HCT116 (cell line): Measurements from ENCODE around the gene RTF1. TPM values are rescaled to one million over a fixed set of nuclear protein-coding genes. Genes with fewer than 3 reads are reported as not detected.

ENCODE experiments used
- ATAC-seq: fragments of 200-7000 bp; cut with Tn5 transposase; 2 replicates; pipeline ENCODE4 v1.9.1; 2020; ENCODE audit warnings: mild to moderate bottlenecking, moderate library complexity
- BruUV-seq: library from RNA; stranded (reverse); fragments of 400-500 nt; replicated peaks from 2 replicates; lab custom pipeline; 2021; lab: Mats Ljungman, UMichigan
- CTCF ChIA-PET: fragments of 300-600 bp; sonication (Branson Sonifier 250); formaldehyde crosslinking; loops from one replicate; lab custom pipeline; 2021; ENCODE audit warnings: antibody characterized with exemption; lab: Charles Lee
- POLR2A ChIA-PET: fragments of 300-600, 350-600 bp; sonication (Branson Sonifier 250); formaldehyde crosslinking; loops from one replicate; lab custom pipeline; 2021; ENCODE audit warnings: antibody characterized with exemption; lab: Charles Lee
- RAD21 ChIA-PET, 2 experiments: fragments of 300-600 bp; sonication (Branson Sonifier 250); formaldehyde crosslinking; loops; one replicate each; lab custom pipeline; 2023; ENCODE audit warnings: low total read pairs in 2 of 2; ENCODE audit not compliant: uncharacterized antibody in 2 of 2, unreplicated experiment in 2 of 2, low non-redundant PET in 1 of 2; lab: Charles Lee
- DNase-seq: peaks from one replicate; pipeline ENCODE4 v3.0.0-alpha.2; 2010; ENCODE audit warnings: low read depth, low spot score
- H2AFZ ChIP-seq: fragments of 200-600 bp; shearing (Covaris generic), sonication (generic); 2 replicates; pipeline ENCODE4 v1.6.1; 2017; ENCODE audit warnings: low read depth, mixed run types, mixed read lengths, antibody characterized with exemption, low read length; ENCODE audit not compliant: poor library complexity, severe bottlenecking
- H3K27ac ChIP-seq: 2 replicates; pipeline ENCODE4 v1.5.1; 2012; ENCODE audit warnings: low read depth, low read length
- H3K27me3 ChIP-seq: fragments of 200-600 bp; sonication (generic); 2 replicates; pipeline ENCODE4 v1.6.1; 2016; ENCODE audit warnings: mixed run types, low read length, mixed read lengths; ENCODE audit not compliant: insufficient read depth
- H3K36me3 ChIP-seq, 2 experiments: fragments of 200-500 bp in 1 of 2; fragments of 200-600 bp in 1 of 2; sonication (Bioruptor generic) in 1 of 2; sonication (generic) in 1 of 2; 2 replicates each; pipeline versions ENCODE4 v1.5.1 to v1.6.1; 2014 to 2016; ENCODE audit warnings: low read length in 2 of 2, inconsistent platforms in 1 of 2, mixed read lengths in 1 of 2, mixed run types in 1 of 2; ENCODE audit not compliant: insufficient read depth in 2 of 2, control insufficient read depth in 1 of 2
- H3K4me1 ChIP-seq, 2 experiments: fragments of 200-600 bp in 1 of 2; sonication (generic) in 1 of 2; 2 replicates each; pipeline versions ENCODE4 v1.5.1 to v1.6.1; 2012 to 2017; ENCODE audit warnings: low read length in 2 of 2, inconsistent platforms in 1 of 2, mild to moderate bottlenecking in 1 of 2, mixed read lengths in 1 of 2, mixed run types in 1 of 2, moderate library complexity in 1 of 2; ENCODE audit not compliant: insufficient read depth in 2 of 2, control insufficient read depth in 1 of 2
- H3K4me2 ChIP-seq: fragments of 200-600 bp; sonication (generic); 2 replicates; pipeline ENCODE4 v1.6.1; 2017; ENCODE audit warnings: mixed run types, low read length, mixed read lengths
- H3K4me3 ChIP-seq, 2 experiments: fragments of 200-600 bp in 1 of 2; sonication (generic) in 1 of 2; replicated peaks in 1 of 2; 2 replicates each; pipeline ENCODE4 v1.5.1; 2011 to 2016; ENCODE audit warnings: low read length in 2 of 2, control low read depth in 1 of 2, low read depth in 1 of 2, mild to moderate bottlenecking in 1 of 2, mixed read lengths in 1 of 2, mixed run types in 1 of 2
- H3K79me2 ChIP-seq: fragments of 200-600 bp; sonication (generic); 2 replicates; pipeline ENCODE4 v1.6.1; 2017; ENCODE audit warnings: mild to moderate bottlenecking, mixed run types, low read length, moderate library complexity, mixed read lengths; ENCODE audit not compliant: insufficient read depth
- H3K9ac ChIP-seq: fragments of 200-600 bp; sonication (generic); 2 replicates; pipeline ENCODE4 v1.6.1; 2016; ENCODE audit warnings: low read length, mixed read lengths
- H3K9me2 ChIP-seq: fragments of 200-600 bp; sonication (generic), shearing (Covaris generic); 2 replicates; pipeline ENCODE4 v1.6.1; 2017; ENCODE audit warnings: mixed run types, mild to moderate bottlenecking, moderate library complexity; ENCODE audit not compliant: insufficient read depth
- H3K9me3 ChIP-seq, 2 experiments: fragments of 200-500 bp in 1 of 2; fragments of 200-600 bp in 1 of 2; sonication (Bioruptor generic) in 1 of 2; sonication (generic) in 1 of 2; 2 replicates each; pipeline ENCODE4 v1.6.1; 2014 to 2017; ENCODE audit warnings: low read length in 2 of 2, mixed read lengths in 2 of 2, inconsistent platforms in 1 of 2, low read depth in 1 of 2, mild to moderate bottlenecking in 1 of 2, mixed run types in 1 of 2, moderate library complexity in 1 of 2; ENCODE audit not compliant: control insufficient read depth in 1 of 2, insufficient read depth in 1 of 2
- H4K20me1 ChIP-seq: fragments of 200-600 bp; sonication (generic), shearing (Covaris generic); 2 replicates; pipeline ENCODE4 v1.6.1; 2017; ENCODE audit warnings: mixed run types, mild to moderate bottlenecking, moderate library complexity; ENCODE audit not compliant: insufficient read depth
- ATF3 ChIP-seq: IDR thresholded peaks from 2 replicates; pipeline ENCODE4 v1.6.1; 2012
- CBX3 ChIP-seq: IDR thresholded peaks from 2 replicates; pipeline ENCODE4 v1.6.1; 2012; ENCODE audit warnings: low read depth
- CEBPB ChIP-seq: IDR thresholded peaks from 2 replicates; pipeline ENCODE4 v1.6.1; 2012; ENCODE audit warnings: low read depth
- CTCF ChIP-seq, 3 experiments: fragments of 200-600 bp in 1 of 3; sonication (generic) in 1 of 3; IDR thresholded peaks in 2 of 3; conservative IDR thresholded peaks in 1 of 3; 2 replicates each; pipeline ENCODE4 v1.5.1; 2012 to 2017; ENCODE audit warnings: low read depth in 2 of 3, low read length in 2 of 3, antibody characterized with exemption in 1 of 3, borderline replicate concordance in 1 of 3, control low read depth in 1 of 3, mild to moderate bottlenecking in 1 of 3, mixed read lengths in 1 of 3, mixed run types in 1 of 3, moderate library complexity in 1 of 3; ENCODE audit not compliant: insufficient read depth in 1 of 3
- EGR1 ChIP-seq: IDR thresholded peaks from 2 replicates; pipeline ENCODE4 v1.6.1; 2012; ENCODE audit warnings: low read depth
- ELF1 ChIP-seq: IDR thresholded peaks from 2 replicates; pipeline ENCODE4 v1.6.1; 2012; ENCODE audit warnings: low read depth, borderline replicate concordance
- EZH2phosphoT487 ChIP-seq: fragments of 200-600 bp; IDR thresholded peaks from 2 replicates; pipeline ENCODE4 v1.6.1; 2018; ENCODE audit warnings: antibody characterized with exemption, borderline replicate concordance
- POLR2A ChIP-seq: IDR thresholded peaks from 2 replicates; pipeline ENCODE4 v1.7.0; 2011; ENCODE audit warnings: borderline replicate concordance; ENCODE audit not compliant: insufficient read depth, insufficient read length; ENCODE audit errors: extremely low read depth
- POLR2AphosphoS5 ChIP-seq: IDR thresholded peaks from 2 replicates; pipeline ENCODE4 v1.6.1; 2011; ENCODE audit warnings: mild to moderate bottlenecking, low read depth, low read length, moderate library complexity
- RAD21 ChIP-seq: IDR thresholded peaks from 2 replicates; pipeline ENCODE4 v1.6.1; 2012; ENCODE audit warnings: low read depth, mild to moderate bottlenecking
- REST ChIP-seq: IDR thresholded peaks from 2 replicates; pipeline ENCODE4 v1.6.1; 2012; ENCODE audit warnings: low read depth
- SIN3A ChIP-seq: IDR thresholded peaks from 2 replicates; pipeline ENCODE4 v1.6.1; 2012; ENCODE audit warnings: low read depth
- SP1 ChIP-seq: IDR thresholded peaks from 2 replicates; pipeline ENCODE4 v1.6.1; 2012; ENCODE audit warnings: low read depth
- SRF ChIP-seq: IDR thresholded peaks from 2 replicates; pipeline ENCODE4 v1.6.1; 2012; ENCODE audit warnings: low read depth
- YY1 ChIP-seq: IDR thresholded peaks from 2 replicates; pipeline ENCODE4 v1.6.1; 2011; ENCODE audit warnings: low read length, low read depth, moderate library complexity, mild to moderate bottlenecking; ENCODE audit not compliant: insufficient replicate concordance; ENCODE audit errors: extremely low read depth
- intact Hi-C: fragments of 100-400 bp; cut with micrococcal nuclease; formaldehyde crosslinking; loops from 2 replicates; pipeline ENCODE4 v1.10.0; 2022
- total RNA-seq: library from RNA; stranded (reverse); gene quantifications from one replicate; pipeline ENCODE4 v1.2.1, GENCODE V29; 2021; ENCODE audit not compliant: unreplicated experiment

The RTF1 gene
- total RNA-seq, 1 experiment from 2014 or later = 27.5 TPM

GRCh38 chr15:41511899-41512369 lies 95.0 kb downstream of the RTF1 start:
- intact Hi-C loops = no loop called here
- no peaks in the 10 kb centered on the region for H3K27me3 ChIP-seq
- RAD21 ChIA-PET = no interaction called here
- CTCF ChIA-PET = interaction anchor here (1.0 kb wide), 1 partner anchor 263 kb away, joined by 3 read pairs; the partner anchor contains the start of gene MAPKBP1
- no peak overlapping the region for H3K4me2 ChIP-seq
- H3K9me3 ChIP-seq = no peaks in the 10 kb centered on the region
- DNase-seq (no peak), ATAC-seq (no peak)
- POLR2A ChIA-PET = no interaction called here
- no peak overlapping the region for H3K27ac ChIP-seq
- no peaks in the 10 kb centered on the region for H3K79me2 ChIP-seq
- no peak overlapping the region for H3K9ac ChIP-seq
- H3K36me3 ChIP-seq = no peaks in the 10 kb centered on the region
- no peaks in the 10 kb centered on the region for H4K20me1 ChIP-seq
- H3K4me1 ChIP-seq = peaks cover 25 to 42% of the 10 kb centered on the region in 2 experiments
- TF ChIP-seq SRF (no peak), CEBPB (no peak), RAD21 (no peak), EGR1 (no peak), ELF1 (no peak), YY1 (no peak), CTCF (IDR thresholded peaks at IDR 0.05 in 2 of 3, conservative IDR thresholded peaks at IDR 0.05 in 1 of 3; ENCODE audit: borderline replicate concordance in 1 of 3, insufficient read depth in 1 of 3, low read depth in 2 of 3, low read length in 2 of 3) (no peak), SIN3A (no peak), REST (no peak), ATF3 (no peak), POLR2A (no peak), SP1 (no peak), EZH2phosphoT487 (no peak), POLR2AphosphoS5 (no peak), CBX3 (no peak)
- TF ChIP-seq, all 23 proteins: peak for 0
- no peak overlapping the region for H3K4me3 ChIP-seq
- no TSS peak for BruUV-seq
- H2AFZ ChIP-seq = no peak overlapping the region
- H3K9me2 ChIP-seq = no peaks in the 10 kb centered on the region
